Muscle layer of duodenum (tissue), 2 donors: ENCODE data around the gene UNC50.

ENCODE experiments used
- H3K27ac ChIP-seq: one replicate; pipeline ENCODE4 v1.7.0; 2013; ENCODE audit warnings: mild to moderate bottlenecking, low read length
- H3K27me3 ChIP-seq: one replicate; pipeline ENCODE4 v1.7.0; 2013; ENCODE audit warnings: low read depth, mild to moderate bottlenecking, control low read depth, low read length
- H3K36me3 ChIP-seq, 2 donors: one replicate each; pipeline ENCODE4 v1.7.0; 2013; ENCODE audit warnings: low read length in 2 of 2, control low read depth in 1 of 2, mild to moderate bottlenecking in 1 of 2; ENCODE audit not compliant: insufficient read depth in 2 of 2, control insufficient read depth in 1 of 2
- H3K4me1 ChIP-seq, 2 donors: one replicate each; pipeline ENCODE4 v1.7.0; 2013; ENCODE audit warnings: low read length in 2 of 2, mild to moderate bottlenecking in 2 of 2, control low read depth in 1 of 2, moderate library complexity in 1 of 2; ENCODE audit not compliant: insufficient read depth in 2 of 2, control insufficient read depth in 1 of 2
- H3K4me3 ChIP-seq, 2 donors: one replicate each; pipeline ENCODE4 v1.7.0; 2013; ENCODE audit warnings: low read length in 2 of 2, low read depth in 1 of 2, mild to moderate bottlenecking in 1 of 2
- H3K9me3 ChIP-seq, 2 donors: one replicate each; pipeline ENCODE4 v1.7.0; 2013; ENCODE audit warnings: low read length in 2 of 2, control low read depth in 1 of 2, mild to moderate bottlenecking in 1 of 2; ENCODE audit not compliant: control insufficient read depth in 1 of 2
- donor health status: healthy.

Gene UNC50

DNA sequence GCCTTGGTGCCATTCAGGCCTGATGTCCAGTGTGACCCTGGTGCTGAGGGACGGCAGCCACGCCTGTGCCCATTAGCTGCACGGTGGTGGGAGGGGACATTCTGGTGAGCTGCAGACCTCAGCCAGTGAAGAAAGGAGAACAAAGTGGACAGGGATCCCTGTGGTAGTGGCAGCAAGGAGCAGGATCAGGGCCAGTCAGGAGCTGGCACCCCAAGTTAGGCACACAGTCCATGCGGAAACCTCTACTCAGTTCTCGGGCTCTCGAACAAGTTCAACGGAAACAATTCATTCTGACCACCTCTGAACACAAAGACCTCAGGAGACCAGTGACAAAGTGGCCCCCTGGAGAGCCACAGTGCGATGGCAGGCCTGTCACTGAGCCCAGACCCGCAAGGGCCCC is 30.2 kb upstream of the UNC50 start:
- Histone ChIP-seq H3K27ac (no peak overlapping the region), H3K4me1 (no peaks in the 10 kb centered on the region), H3K27me3 (no peaks in the 10 kb centered on the region), H3K36me3 (peaks cover 49 to 70% of the 10 kb centered on the region in 2 donors), H3K9me3 (no peaks in the 10 kb centered on the region), H3K4me3 (no peak overlapping the region)

DNA sequence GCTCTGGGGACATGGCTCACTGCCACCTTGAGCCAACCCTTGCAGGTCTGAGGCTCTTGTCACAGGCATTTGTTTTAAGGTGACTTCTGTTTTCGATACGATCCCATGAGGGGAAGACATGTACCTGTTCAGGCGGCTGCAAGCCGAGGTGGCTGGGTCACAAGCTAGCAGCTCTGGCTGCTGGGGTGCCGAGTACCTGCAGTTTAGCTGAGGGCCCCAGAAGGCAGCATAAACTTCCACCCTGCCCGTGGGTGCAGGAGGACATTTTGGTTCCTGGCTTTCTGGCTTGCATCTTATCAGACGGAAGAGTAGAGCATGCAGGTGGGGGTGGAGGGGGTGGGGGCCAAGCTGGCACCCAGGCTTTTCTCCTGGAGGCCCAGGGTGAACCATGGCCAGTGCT is 28.5 kb upstream of the UNC50 start:
- Histone ChIP-seq H3K9me3 (no peaks in the 10 kb centered on the region), H3K36me3 (peaks cover 50 to 72% of the 10 kb centered on the region in 2 donors), H3K4me3 (no peak overlapping the region), H3K27me3 (no peaks in the 10 kb centered on the region), H3K4me1 (no peaks in the 10 kb centered on the region), H3K27ac (no peak overlapping the region)

DNA sequence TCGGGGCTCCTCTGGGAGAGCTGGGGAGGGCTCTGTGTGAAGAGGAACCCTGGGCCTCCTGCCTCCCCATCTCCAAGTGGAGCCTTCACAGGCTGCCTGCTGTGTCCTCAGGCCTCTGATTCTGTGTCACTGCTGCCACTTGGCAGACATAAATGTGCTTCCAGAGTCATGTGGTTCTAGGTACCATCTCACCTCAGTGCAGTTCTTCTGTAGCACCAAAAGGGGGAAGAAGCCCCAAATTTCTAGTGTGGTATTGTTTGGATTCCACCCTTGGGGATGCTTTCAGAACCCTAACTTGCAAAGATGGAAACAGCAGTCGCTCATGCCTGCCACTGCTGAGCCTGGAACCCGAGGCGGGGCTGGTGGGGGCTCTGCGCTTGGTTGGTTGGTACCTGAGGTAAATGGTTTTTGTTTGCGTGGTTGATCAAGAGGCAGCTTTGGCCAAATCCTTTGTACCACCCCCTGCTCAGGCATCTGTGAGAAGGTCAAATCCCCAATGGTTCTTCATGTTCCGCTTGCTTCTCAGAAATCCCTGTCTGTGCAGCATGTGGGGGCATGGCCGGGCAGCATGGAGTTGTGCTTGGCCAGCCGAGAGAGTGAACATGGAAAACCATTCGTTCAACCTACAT is 27.6 kb upstream of the UNC50 start:
- no peaks in the 10 kb centered on the region for H3K27me3 ChIP-seq
- no peaks in the 10 kb centered on the region for H3K9me3 ChIP-seq
- peaks cover 41 to 67% of the 10 kb centered on the region in 2 donors for H3K36me3 ChIP-seq
- no peaks in the 10 kb centered on the region for H3K4me1 ChIP-seq
- no peak overlapping the region for H3K4me3 ChIP-seq
- no peak overlapping the region for H3K27ac ChIP-seq

DNA sequence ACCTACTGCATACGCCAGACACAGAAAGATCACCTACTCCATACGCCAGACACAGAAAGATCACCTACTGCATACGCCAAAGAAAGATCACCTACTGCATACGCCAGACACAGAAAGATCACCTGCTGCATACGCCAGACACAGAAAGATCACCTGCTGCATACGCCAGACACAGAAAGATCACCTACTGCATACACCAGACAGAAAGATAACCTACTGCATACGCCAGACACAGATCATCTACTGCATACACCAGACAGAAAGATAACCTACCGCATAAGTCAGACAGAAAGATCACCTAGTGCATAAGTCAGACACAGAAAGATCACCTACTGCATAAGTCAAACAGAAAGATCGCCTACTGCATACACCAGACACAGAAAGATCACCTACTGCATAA is 25.9 kb upstream of the UNC50 start:
- Histone ChIP-seq H3K4me1 (no peaks in the 10 kb centered on the region), H3K27ac (no peak overlapping the region), H3K36me3 (peaks cover 36 to 63% of the 10 kb centered on the region in 2 donors), H3K4me3 (no peak overlapping the region), H3K9me3 (no peaks in the 10 kb centered on the region), H3K27me3 (no peaks in the 10 kb centered on the region)

DNA sequence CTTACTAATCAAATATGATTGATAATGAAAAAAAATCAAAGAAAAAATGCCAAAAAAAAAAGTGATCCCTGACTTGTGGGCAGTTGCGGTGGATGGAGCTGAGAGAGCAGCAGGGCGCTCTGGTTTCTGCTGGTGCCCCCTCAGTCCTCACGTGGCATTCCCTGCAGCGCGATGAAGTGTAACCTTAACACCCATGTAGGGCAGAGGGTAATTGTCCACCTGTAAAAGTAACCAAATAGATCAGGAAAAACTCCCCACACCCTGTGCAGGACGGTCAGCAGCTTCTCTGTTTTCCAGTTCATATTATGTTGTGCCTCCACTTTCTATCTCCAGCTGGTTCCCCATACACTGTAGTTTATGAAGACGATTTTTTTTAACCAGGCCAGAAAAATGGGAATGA is 25.1 kb upstream of the UNC50 start:
- Histone ChIP-seq H3K27ac (no peak overlapping the region), H3K27me3 (no peaks in the 10 kb centered on the region), H3K4me3 (no peak overlapping the region), H3K9me3 (no peaks in the 10 kb centered on the region), H3K4me1 (no peaks in the 10 kb centered on the region), H3K36me3 (peaks cover 29 to 61% of the 10 kb centered on the region in 2 donors)

DNA sequence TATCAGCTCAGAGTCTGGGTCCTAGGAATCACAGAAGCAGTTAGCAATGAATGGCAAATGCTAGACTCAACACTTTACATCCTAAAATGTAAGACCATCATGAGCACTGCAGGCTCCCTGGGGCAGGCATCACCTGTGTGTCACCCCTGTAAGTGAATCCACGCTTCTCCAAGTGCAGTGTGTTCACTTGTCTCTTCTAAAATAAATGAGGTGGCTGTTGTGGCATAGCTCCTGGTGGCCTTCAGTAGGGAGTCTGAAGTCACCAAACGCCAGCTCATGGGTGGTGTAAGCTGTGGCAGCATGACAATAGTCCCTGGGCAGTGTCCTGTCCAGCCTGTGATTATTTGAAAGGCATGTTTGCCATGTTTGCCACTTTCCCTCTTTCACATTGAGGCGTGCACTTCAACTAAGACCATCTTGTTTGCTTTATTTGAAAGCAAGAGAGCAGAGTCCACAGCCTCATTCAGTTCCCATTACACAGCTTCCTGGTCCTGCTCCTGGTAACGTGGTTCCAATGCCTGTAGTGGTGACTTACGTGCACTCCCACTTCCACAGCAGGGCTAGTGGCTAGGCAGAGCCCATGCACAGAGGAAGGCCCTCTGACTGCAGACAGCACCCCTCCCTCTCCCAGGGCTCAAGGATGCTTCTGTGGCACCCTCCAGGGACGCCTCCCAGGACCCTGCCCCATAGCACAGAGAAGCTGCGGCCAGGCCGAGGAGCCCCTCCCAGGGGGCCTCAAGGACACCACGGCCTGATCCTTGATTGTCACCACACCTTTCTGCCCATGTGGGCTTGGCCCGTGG is 24.4 kb upstream of the UNC50 start:
- H3K4me1 ChIP-seq = no peaks in the 10 kb centered on the region
- no peak overlapping the region for H3K27ac ChIP-seq
- H3K36me3 ChIP-seq = peaks cover 24 to 56% of the 10 kb centered on the region in 2 donors
- H3K9me3 ChIP-seq = no peaks in the 10 kb centered on the region
- H3K4me3 ChIP-seq = no peak overlapping the region
- no peaks in the 10 kb centered on the region for H3K27me3 ChIP-seq

DNA sequence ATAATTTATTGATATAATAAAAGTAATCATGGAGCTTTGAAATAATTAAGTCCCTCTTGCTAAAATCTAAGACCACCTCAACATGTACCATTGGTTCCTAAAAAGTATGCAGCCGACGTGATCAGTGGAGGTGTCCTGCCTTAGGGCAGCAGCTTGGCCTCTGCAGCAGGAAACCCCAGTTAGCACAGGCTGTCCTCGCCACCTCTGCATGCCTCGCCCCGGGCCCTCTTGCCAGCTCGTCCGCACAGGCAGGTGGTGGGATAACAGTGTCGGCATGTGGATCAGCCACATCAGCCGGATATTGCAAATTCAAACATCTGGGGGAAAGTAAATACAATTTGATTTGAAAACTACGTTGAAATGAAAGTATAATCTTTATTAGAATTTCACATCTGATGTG is 23.0 kb upstream of the UNC50 start:
- Histone ChIP-seq H3K4me3 (no peak overlapping the region), H3K4me1 (no peaks in the 10 kb centered on the region), H3K9me3 (no peaks in the 10 kb centered on the region), H3K36me3 (peaks cover 22 to 55% of the 10 kb centered on the region in 2 donors), H3K27me3 (no peaks in the 10 kb centered on the region), H3K27ac (no peak overlapping the region)

DNA sequence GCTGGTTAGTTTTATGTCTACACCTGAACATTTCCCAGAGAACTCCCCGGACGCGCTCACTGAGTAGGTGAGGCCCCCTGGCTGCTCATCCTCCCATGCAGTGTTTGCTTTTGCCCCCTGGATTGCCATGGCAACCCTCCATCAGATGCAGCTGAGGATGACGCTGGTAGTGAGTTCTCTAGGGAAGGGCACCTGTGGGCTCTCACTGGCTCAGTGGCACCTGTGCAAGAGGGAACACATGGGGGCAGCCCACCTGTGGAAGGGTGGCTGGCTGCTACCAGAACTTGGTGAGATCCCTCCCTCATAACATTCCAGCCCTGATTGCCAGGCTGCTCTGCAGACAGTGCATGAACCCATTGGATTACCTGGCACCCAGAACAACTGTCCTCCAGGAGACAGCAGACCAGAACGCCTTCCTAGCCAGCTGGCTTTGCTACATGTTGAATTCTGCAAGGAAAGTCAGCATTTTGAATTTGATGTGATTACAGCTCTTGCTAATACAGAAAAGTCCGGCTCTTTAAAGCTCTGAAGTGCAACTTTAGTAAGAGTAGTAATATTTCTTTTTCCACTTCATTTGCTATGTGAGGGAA is 21.7 kb upstream of the UNC50 start:
- Histone ChIP-seq H3K4me3 (no peak overlapping the region), H3K36me3 (peaks cover 23 to 68% of the 10 kb centered on the region in 2 donors), H3K27me3 (no peaks in the 10 kb centered on the region), H3K9me3 (no peaks in the 10 kb centered on the region), H3K4me1 (no peaks in the 10 kb centered on the region), H3K27ac (no peak overlapping the region)

DNA sequence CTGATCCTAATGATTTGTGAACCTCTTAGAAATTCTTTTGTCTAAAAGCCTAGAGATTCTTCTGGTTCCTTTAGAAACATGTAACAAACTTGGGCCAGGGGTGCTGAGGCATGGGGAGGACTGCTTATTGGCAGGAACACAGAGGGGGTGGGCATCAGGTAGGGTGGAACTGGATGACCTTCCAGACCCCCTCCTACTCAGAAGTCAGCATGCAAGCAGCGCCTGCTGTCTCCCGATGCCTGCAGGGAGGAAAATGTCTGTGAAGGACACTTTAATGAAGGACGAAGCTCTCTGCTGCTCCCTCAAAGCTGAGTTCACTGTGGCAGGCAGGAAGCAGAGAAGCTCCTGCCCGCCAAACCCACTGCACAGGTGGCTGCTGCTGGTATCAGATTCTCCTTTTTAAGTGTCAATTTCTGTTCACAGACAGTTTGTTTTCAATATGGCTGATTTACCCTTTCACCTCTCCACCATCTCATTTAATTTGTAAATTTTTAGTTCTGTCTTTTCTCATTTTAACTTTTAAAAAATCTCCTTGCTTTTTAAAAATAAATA is 19.4 kb upstream of the UNC50 start:
- H3K4me1 ChIP-seq = no peaks in the 10 kb centered on the region
- no peak overlapping the region for H3K4me3 ChIP-seq
- H3K9me3 ChIP-seq = no peaks in the 10 kb centered on the region
- no peak overlapping the region for H3K27ac ChIP-seq
- H3K36me3 ChIP-seq = peaks cover 4 to 63% of the 10 kb centered on the region in 2 donors
- H3K27me3 ChIP-seq = no peaks in the 10 kb centered on the region

DNA sequence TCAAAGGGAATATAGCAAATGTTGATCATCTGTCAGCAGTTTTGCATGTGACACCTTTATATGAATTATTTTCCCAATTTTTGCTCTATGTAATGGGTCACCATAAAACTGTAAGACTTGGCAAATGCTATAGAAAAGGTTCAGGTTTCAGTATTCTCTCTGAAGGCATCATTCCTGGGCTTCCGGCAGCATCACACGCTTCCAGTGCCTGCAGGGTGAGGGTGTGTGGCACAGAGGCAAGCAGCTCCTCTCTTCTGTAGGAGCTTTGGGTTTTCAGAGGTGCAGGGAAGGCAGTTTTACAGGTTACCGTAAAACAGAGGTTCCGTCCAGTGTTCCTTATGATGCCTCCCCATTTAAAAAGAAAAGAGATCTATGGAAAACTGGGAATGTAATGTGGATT is 18.9 kb upstream of the UNC50 start:
- H3K4me3 ChIP-seq = no peak overlapping the region
- H3K27me3 ChIP-seq = no peaks in the 10 kb centered on the region
- no peak overlapping the region for H3K27ac ChIP-seq
- H3K4me1 ChIP-seq = no peaks in the 10 kb centered on the region
- H3K36me3 ChIP-seq = peaks cover 4 to 59% of the 10 kb centered on the region in 2 donors
- no peaks in the 10 kb centered on the region for H3K9me3 ChIP-seq

DNA sequence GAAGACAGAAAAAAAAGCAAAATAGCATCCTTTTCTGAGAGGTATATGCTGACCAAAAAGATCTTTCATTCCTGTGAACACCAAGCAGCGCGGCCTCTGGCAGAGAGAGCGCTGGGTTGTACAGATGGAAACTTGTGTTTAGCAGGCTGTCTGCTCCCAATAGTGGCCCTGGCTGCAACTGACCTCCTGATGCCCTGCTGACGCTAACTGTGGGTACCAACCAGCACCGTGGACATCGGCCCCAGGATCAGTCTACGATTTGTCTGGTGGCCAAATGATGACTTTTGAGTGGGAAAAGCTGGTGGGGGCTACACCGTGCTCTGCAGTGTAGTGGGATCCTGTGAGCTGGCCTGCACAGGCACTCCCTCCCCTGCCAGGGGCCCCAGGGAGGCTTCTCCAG is 15.8 kb upstream of the UNC50 start:
- Histone ChIP-seq H3K27me3 (no peaks in the 10 kb centered on the region), H3K9me3 (no peaks in the 10 kb centered on the region), H3K36me3 (peaks cover 4 to 40% of the 10 kb centered on the region in 2 donors), H3K4me1 (no peaks in the 10 kb centered on the region), H3K27ac (no peak overlapping the region), H3K4me3 (no peak overlapping the region)
